HepG2 (cell line): ENCODE results near the gene SNED1. TPM values are rescaled to one million over a fixed set of nuclear protein-coding genes. Genes with fewer than 3 reads are reported as not detected.

Experiments used
- ATF4 ChIP-seq, 2 experiments: fragments of 450-650 bp in 1 of 2; sonication (generic) in 1 of 2; formaldehyde crosslinking; IDR thresholded peaks; 2 replicates each; pipeline versions ENCODE4 v1.5.0 to v1.8.0; 2020 to 2022; ENCODE audit warnings: mild to moderate bottlenecking in 1 of 2, missing genetic modification reagents in 1 of 2
- ERF ChIP-seq: IDR thresholded peaks from 2 replicates; pipeline ENCODE4 v1.6.1; 2018; ENCODE audit warnings: missing biosample characterization, missing genetic modification reagents
- GATAD1 ChIP-seq: IDR thresholded peaks from 2 replicates; pipeline ENCODE4 v1.6.1; 2016; ENCODE audit warnings: missing genetic modification reagents, missing compliant biosample characterization
- HMG20B ChIP-seq: conservative IDR thresholded peaks from 2 replicates; pipeline ENCODE4 v1.6.1; 2016; ENCODE audit warnings: missing genetic modification reagents, missing compliant biosample characterization
- KAT7 ChIP-seq: IDR thresholded peaks from 2 replicates; pipeline ENCODE4 v1.6.1; 2018; ENCODE audit warnings: borderline replicate concordance, missing compliant biosample characterization
- MAFF ChIP-seq: IDR thresholded peaks from 2 replicates; pipeline ENCODE4 v1.6.1; 2011; ENCODE audit warnings: low read depth, low read length, improper control_type of control experiment
- MIER3 ChIP-seq: IDR thresholded peaks from 2 replicates; pipeline ENCODE4 v1.6.1; 2016; ENCODE audit warnings: missing compliant biosample characterization, borderline replicate concordance
- MYNN ChIP-seq: sonication (generic); formaldehyde crosslinking; IDR thresholded peaks from 2 replicates; pipeline ENCODE4 v1.4.0; 2020; ENCODE audit warnings: mild to moderate bottlenecking, low read depth, missing genetic modification reagents
- NFIB ChIP-seq: sonication (generic); formaldehyde crosslinking; IDR thresholded peaks from 2 replicates; pipeline ENCODE4 v1.9.0; 2021; ENCODE audit warnings: missing genetic modification reagents, mild to moderate bottlenecking, borderline replicate concordance
- PHF20 ChIP-seq: sonication (generic); formaldehyde crosslinking; IDR thresholded peaks from 2 replicates; pipeline ENCODE4 v1.5.0; 2020; ENCODE audit warnings: mild to moderate bottlenecking, missing genetic modification reagents
- PRDM10 ChIP-seq: sonication (generic); formaldehyde crosslinking; IDR thresholded peaks from 2 replicates; pipeline ENCODE4 v1.4.0; 2020; ENCODE audit warnings: low read depth, missing genetic modification reagents
- PTBP1 ChIP-seq: fragments of 200-400 bp; formaldehyde crosslinking; IDR thresholded peaks from 2 replicates; pipeline ENCODE4 v1.6.1; 2018; ENCODE audit warnings: low read length, low read depth; ENCODE audit not compliant: poor library complexity, severe bottlenecking
- RFXANK ChIP-seq: IDR thresholded peaks from 2 replicates; pipeline ENCODE4 v1.6.1; 2016
- RXRA ChIP-seq: sonication (generic); formaldehyde crosslinking; IDR thresholded peaks from 2 replicates; pipeline ENCODE4 v1.5.1; 2020; ENCODE audit warnings: missing genetic modification reagents
- TEAD2 ChIP-seq: sonication (generic); formaldehyde crosslinking; IDR thresholded peaks from 2 replicates; pipeline ENCODE4 v1.9.0; 2021; ENCODE audit warnings: missing genetic modification reagents
- ZFP37 ChIP-seq: sonication (generic); formaldehyde crosslinking; IDR thresholded peaks from 2 replicates; pipeline ENCODE4 v1.4.0; 2020; ENCODE audit warnings: missing genetic modification reagents, borderline replicate concordance
- ZMYM2 ChIP-seq: sonication (generic); formaldehyde crosslinking; IDR thresholded peaks from 2 replicates; pipeline ENCODE4 v1.8.0; 2022; ENCODE audit warnings: mild to moderate bottlenecking, missing genetic modification reagents
- ZNF274 ChIP-seq: sonication (generic); formaldehyde crosslinking; IDR thresholded peaks from 2 replicates; pipeline ENCODE4 v1.5.1; 2020; ENCODE audit warnings: mild to moderate bottlenecking, missing genetic modification reagents
- ZNF329 ChIP-seq: sonication (generic); formaldehyde crosslinking; IDR thresholded peaks from 2 replicates; pipeline ENCODE4 v1.9.0; 2021; ENCODE audit warnings: low read depth, mild to moderate bottlenecking, missing genetic modification reagents
- ZNF335 ChIP-seq: sonication (generic); formaldehyde crosslinking; IDR thresholded peaks from 2 replicates; pipeline ENCODE4 v1.4.0; 2020; ENCODE audit warnings: missing genetic modification reagents
- ZNF556 ChIP-seq: sonication (generic); formaldehyde crosslinking; IDR thresholded peaks from 2 replicates; pipeline ENCODE4 v1.4.0; 2020; ENCODE audit warnings: mild to moderate bottlenecking, missing genetic modification reagents, borderline replicate concordance
- ZNF562 ChIP-seq: sonication (generic); formaldehyde crosslinking; IDR thresholded peaks from 2 replicates; pipeline ENCODE4 v1.8.0; 2022; ENCODE audit warnings: missing genetic modification reagents, borderline replicate concordance
- ZNF567 ChIP-seq: sonication (generic); formaldehyde crosslinking; IDR thresholded peaks from 2 replicates; pipeline ENCODE4 v1.8.1; 2023; ENCODE audit warnings: mild to moderate bottlenecking, missing genetic modification reagents, borderline replicate concordance
- polyA plus RNA-seq, 8 experiments: library from polyadenylated mRNA; depleted of rRNA in 3 of 8; stranded (reverse) in 7 of 8; unstranded in 1 of 8; fragments of >200 nt; fragmentation: Illumina TruSeq in 4 of 8; extraction: Trizol in 4 of 8; gene quantifications; 2 replicates each; pipeline versions ENCODE4 v1.2.1 to v1.2.3, GENCODE V29; 2011 to 2016; ENCODE audit warnings: low read depth in 4 of 8, missing spikeins in 1 of 8, mixed read lengths in 1 of 8; ENCODE audit not compliant: insufficient read depth in 1 of 8
- total RNA-seq, 5 experiments: library from RNA; depleted of rRNA; stranded (reverse); fragments of >200 nt; fragmentation: Illumina TruSeq; extraction: Trizol; gene quantifications; 2 replicates each; pipeline ENCODE4 v1.2.3, GENCODE V29; 2016; ENCODE audit warnings: low read depth in 1 of 5
- TF ChIP-seq, protein P1 (sequence below): sonication (generic); formaldehyde crosslinking; IDR thresholded peaks from 2 replicates; pipeline ENCODE4 v1.4.0; 2020; ENCODE audit warnings: missing genetic modification reagents

SNED1 gene
- total and polyA plus RNA-seq, 2 of the 13 experiments (the other 11 are each of a cell fraction or from before 2014, with no cell fraction given), result 0.15 to 0.65 TPM

DNA sequence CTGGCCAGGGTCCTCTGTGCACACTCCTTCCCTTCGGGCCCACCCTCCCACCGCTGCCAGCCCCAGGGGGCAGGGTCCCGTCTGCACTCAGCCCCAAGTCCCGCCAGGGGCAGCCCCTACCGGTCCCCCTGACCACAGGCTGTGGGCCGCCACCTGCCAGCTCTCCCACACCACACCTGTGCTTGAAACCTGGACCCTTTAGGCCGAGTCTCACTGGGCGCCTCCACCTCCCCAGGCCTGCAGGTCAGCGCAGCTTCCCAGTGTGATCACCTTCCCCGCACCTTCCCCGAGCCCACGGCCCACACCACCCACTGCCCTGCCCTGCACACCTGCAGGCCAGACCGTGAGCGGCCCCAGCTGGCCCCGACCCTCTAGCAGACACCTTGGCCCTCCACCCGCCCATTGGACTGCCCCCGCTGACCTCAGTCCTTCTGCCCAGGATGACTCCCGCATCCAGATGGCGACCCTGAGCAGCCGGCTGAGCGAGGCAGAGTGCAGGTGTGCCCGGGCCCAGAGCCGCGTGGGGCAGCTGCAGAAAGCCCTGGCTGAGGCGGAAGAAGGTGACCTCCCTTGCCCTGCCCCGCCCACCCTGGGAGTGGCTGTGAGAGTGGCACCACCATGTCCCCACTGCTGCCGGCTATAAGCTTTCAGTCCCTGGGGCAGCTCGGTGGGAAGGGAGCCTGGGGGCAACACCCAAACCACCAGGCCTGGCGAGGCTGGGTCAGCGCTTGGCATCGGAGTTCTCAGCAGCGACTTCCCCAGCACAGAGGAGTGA is 31.3 kb upstream of the SNED1 start (continued):
- TF ChIP-seq ZNF562 (CRISPR knock-in tag) (no peak), PRDM10 (CRISPR knock-in tag) (no peak), ZNF329 (CRISPR knock-in tag) (no peak), RXRA (peak; percentile 61), ZNF274 (CRISPR knock-in tag) (peak; percentile 55; the same call in 1 of the 2 replicates), TEAD2 (CRISPR knock-in tag) (no peak), ZNF335 (no peak), RFXANK (CRISPR knock-in tag) (no peak), PHF20 (CRISPR knock-in tag) (0 out of 2 replicates have a peak, but pooled peaks have one; percentile 16), ZFP37 (no peak), MAFF (no peak), ATF4 (CRISPR knock-in tag; IDR thresholded peaks at IDR 0.05) (no peak), ERF (CRISPR knock-in tag) (no peak), KAT7 (CRISPR knock-in tag) (no peak), MIER3 (no peak), PTBP1 (no peak), ZNF556 (no peak), HMG20B (CRISPR knock-in tag) (no peak), ZMYM2 (CRISPR knock-in tag) (no peak), ZNF567 (no peak), GATAD1 (no peak), MYNN (CRISPR knock-in tag) (no peak), NFIB (CRISPR knock-in tag) (no peak)
- TF ChIP-seq, protein P1, sequence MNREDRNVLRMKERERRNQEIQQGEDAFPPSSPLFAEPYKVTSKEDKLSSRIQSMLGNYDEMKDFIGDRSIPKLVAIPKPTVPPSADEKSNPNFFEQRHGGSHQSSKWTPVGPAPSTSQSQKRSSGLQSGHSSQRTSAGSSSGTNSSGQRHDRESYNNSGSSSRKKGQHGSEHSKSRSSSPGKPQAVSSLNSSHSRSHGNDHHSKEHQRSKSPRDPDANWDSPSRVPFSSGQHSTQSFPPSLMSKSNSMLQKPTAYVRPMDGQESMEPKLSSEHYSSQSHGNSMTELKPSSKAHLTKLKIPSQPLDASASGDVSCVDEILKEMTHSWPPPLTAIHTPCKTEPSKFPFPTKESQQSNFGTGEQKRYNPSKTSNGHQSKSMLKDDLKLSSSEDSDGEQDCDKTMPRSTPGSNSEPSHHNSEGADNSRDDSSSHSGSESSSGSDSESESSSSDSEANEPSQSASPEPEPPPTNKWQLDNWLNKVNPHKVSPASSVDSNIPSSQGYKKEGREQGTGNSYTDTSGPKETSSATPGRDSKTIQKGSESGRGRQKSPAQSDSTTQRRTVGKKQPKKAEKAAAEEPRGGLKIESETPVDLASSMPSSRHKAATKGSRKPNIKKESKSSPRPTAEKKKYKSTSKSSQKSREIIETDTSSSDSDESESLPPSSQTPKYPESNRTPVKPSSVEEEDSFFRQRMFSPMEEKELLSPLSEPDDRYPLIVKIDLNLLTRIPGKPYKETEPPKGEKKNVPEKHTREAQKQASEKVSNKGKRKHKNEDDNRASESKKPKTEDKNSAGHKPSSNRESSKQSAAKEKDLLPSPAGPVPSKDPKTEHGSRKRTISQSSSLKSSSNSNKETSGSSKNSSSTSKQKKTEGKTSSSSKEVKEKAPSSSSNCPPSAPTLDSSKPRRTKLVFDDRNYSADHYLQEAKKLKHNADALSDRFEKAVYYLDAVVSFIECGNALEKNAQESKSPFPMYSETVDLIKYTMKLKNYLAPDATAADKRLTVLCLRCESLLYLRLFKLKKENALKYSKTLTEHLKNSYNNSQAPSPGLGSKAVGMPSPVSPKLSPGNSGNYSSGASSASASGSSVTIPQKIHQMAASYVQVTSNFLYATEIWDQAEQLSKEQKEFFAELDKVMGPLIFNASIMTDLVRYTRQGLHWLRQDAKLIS (CRISPR knock-in tag), result no peak
